GM19035 (cell line): Measurements from ENCODE around the gene PRR7.
"Not testable (repeated sequence)": the region's sequence is repeated elsewhere in the genome, so short reads cannot be mapped to it uniquely, and the experiment has no call there.

Experiments
- ATAC-seq: cut with Tn5 transposase; IDR thresholded peaks from one replicate; pipeline ENCODE4 v1.9.1; 2021; ENCODE audit not compliant: unreplicated experiment

Gene PRR7, protein sequence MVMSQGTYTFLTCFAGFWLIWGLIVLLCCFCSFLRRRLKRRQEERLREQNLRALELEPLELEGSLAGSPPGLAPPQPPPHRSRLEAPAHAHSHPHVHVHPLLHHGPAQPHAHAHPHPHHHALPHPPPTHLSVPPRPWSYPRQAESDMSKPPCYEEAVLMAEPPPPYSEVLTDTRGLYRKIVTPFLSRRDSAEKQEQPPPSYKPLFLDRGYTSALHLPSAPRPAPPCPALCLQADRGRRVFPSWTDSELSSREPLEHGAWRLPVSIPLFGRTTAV

DNA sequence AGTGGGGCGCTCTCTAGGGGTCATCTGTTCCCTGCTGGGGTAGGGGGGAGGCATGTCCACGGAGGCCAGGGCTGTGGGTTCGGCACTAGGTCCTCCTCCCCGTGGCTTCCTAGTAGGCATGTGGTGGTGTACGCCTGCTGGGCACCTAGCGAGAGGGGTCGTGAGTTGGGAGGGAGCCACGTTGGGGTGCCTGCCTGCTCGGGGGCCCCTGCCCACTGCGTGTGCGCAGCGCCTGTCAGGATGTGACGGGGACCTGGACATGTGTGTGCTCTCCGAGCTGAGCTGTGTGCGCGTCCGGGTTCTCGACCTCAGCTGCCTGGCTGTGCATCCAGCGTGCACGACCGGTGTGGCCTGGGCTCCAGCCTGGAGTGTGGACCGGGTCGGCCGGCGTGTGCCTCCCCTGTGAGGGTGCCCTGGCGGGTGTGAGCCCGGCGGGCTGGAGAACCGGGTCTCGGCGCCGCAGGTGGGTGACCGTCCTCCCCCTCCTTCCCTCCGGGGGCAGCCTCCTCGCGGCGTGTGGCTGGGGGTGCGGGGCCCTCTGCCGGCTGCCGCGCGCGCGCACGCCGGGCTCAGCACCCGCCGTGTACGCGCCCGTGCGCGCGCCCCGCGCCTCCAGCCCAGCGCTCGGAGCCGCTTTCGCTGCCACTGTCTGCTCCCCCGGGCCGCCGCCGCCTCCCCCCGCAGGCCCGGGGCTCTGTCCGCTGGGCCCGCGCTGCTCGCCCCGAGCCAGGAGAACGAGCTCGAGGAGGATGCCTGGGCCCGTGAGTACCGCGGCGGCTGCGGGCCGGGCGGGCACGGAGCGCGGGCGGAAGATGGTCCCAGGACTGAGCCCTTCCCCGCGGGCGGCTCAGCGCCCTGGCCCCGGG is at the start of gene PRR7:
Gene PRR7 (plus strand): TSS at position 615 of the 866 bp plus-strand sequence. CDS start 8,254 bp downstream, outside the sequence.
- peak; percentile 59 for ATAC-seq

DNA sequence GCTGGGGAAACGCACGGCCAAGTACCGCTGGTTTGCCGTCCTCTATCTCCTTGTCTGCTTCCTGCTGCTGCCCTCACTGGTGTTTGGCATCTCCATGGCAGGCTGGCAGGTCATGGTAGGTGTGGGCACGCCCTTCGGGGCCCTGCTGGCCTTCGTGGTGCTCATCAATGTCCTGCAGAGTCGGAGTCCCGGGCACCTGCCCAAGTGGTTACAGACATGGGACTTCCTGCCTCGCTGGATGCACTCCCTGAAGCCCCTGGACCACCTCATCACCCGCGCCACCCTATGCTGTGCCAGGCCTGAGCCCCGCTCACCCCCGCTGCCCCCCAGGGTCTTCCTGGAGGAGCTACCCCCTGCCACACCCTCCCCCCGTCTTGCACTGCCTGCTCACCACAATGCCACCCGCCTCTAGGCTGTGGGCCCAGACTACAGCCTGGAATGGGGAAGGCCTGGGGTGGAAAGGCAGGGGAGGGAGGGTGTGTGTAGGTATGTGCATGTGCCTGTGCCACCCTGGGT is 48.7 kb upstream of the PRR7 start:
- no peak for ATAC-seq

DNA sequence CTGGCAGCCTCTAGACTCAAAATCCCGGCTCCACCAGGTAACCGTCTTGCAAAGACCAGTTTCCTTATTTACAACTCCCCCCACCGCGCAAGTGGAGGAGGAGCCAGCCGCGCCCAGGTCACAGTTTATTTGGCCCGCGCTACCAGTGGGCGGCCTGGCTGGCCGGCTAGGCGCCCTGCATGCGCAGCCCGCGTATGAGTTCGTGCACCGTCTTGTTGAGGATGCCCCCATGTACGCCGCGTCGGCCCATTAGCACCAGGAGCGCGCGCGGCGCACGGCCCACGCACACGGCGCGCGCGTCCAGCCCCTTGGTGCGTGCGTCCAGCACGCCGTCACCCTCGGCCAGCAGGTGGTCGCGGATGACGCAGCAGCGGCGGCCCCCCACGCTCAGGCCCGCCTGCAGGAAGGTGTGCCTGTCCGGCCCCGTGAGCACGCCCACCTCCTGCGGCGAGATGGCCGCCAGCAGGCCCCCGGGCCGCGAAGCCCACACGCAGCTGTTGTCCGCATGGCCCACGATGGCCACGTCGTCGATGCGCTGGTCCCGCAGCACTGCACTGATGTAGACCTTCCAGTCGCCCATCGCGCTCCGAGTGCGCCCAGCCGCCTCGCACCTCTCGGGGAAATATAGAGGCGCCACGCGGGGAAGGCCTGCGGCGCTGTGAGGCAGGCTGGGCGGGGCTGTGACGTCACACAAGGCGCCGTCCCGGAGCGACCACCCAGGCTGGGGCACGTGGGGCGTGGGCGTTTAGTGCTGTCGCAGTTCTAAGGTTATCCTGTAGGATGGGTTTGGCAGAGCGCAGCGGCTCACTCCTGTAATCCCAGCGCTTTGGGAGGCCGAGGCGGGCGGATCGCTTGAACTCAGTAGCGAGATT is 46.4 kb upstream of the PRR7 start, which contains the start of gene PFN3:
Gene PFN3 (minus strand): TSS at position 665 of the 872 bp plus-strand sequence. CDS start 85 bp downstream, at position 580.
- ATAC-seq, result no peak

DNA sequence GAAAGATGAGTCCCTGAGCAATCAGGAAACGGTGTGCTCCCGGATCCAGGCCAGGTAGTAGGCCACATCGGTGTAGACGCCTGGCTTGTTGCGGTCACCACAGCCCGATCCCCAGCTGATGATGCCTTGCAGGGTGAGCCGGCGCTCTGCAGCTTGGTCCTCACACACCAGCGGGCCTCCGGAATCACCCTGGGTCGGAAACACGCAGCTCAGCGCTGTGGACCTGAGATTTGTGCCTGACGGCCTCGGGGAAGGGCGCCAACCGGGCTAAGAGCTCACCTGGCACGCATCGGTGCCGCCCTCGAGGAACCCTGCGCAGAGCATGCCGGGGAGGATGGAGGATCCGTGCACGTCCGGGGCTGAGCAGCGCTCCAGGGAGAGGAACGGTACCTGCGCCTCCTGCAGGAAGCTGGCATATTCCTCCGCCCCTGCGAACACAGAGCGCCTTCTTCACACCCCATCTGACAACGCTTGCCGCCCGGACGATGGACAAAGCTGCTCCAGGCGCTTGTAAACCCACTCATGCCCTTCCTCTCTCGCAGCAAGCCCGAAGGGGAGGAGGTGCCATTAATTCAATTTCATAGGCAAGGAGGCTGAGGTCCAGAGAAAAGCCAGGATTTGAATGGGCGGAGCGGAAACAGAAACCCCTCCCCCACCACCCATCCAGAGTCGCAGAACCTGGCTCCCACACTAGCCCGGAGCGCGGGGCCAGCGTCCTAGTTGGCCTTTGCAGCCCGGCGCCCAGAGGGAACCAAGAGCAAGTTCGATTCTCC is 44.2 kb upstream of the PRR7 start:
- no peak for ATAC-seq

DNA sequence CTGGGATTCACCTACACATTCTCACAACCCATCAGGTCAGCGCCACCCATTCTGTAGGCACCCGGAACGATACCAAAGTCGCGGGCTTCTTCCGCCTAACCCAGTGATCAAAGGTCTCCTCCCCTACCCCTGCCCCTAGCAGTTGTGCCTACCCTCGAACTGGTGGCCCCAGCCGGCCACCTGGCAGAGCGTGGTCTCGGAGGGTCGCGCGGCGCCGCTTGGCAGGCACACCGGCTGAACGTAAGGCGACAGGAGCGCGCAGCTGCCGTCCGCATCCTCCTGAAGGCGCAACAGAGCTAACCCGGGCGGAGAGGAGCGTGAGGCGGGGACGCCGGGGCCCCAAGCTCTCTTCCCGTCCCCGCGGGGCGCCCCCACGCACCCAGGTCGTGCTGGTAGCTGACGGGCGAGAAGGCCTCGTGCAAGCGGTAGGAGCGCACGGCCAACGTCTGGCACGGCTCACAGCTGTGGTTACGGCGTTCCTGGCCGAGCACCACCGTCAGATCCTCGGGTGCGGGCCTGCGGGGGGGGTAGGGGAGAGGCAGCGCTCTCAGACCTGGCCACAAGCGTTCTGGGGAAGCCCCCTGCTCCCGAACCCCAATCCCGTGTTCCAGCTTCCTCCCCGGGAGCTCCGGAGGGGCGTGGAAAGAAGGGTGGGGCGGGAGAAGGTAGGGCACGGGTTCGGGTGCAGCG is 43.4 kb upstream of the PRR7 start:
- peak; percentile 13 for ATAC-seq

DNA sequence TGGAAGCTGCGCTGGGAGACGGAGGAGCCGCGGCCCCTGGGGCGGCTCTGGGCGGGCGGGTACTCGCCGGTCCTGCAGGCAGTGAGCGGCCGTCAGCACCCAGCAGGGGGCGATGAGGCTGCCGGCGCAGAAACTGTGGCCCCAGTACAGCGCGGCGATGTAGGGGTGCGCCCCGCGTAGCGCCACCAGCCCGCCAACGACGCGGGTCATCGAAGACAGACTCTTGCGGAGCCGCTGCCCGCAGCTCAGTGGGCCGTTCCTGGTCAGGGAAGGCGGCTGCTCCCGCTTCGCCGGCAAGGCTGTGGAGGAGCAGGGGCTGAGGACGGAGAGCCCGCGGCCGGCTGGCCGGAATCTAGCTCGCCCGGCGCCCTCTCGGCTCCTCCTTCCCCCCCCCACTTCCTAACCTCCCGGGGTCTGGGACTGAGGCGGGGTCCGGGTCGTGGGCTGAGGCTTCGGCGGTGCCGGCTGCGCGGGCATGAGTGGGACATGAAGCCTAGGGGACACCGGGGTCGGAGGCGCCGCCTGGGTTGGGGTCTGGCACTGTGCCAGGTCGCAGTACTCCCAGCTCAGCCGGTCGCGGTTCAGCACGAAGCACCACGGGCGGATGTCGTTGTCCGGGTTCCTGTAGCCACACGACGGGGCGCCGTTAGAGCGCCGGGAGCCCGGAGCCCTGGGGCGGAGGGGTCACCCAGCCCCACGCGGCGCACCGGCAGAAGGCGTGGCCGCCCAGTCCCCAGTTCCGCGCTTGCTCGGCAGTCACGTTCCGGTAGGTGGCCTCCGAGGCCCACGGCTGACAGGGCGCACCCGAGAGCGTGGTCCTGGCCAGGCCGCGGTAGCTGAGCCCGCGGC is 42.6 kb upstream of the PRR7 start:
- peak; percentile 79 for ATAC-seq

DNA sequence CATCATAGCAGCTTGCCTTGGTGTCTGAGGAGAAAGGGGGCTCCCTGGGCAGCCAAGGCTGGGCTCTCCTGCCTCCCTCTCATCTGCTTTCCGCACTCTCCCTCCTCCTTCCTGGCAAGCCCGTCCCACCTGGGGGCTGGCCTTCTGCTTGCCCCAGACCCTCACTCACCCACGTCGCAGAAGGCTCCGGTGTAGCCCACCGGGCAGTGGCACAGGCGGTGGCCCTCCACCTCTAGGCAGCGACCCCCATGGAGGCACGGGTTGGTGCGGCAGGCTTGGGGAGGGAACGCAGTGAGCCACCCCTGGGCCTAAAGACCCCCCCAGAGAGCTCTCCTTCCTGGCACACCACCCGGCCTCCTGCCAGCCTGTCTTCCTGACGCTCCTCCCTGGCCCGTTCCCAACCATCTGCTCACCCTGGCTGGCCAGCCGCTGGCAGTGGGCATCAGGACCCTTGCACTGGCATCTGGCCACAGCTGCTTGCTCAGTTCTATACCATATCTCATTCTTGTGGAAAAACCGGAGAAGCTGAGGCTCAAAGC is 41.9 kb upstream of the PRR7 start:
- no peak for ATAC-seq

DNA sequence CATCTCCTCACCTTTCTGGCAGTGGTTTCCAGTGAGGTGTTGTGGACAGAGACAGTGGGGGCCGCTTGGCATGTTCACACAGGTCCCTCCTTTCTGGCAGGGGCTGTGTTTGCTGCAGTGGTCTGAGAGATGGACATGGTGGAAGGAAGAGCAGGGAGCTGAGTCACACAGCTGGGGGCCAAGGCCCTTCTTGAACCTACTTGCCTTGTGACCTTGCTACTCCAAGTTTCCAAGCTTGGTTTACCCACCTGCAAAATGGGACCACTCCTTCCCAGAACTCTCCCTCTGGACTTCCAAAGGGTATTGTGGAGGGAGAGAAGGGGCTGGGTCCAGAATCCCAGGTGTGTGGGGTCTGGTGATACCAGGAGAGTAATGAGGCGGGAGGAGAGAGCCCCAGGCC is 41.3 kb upstream of the PRR7 start:
- ATAC-seq, result no peak

DNA sequence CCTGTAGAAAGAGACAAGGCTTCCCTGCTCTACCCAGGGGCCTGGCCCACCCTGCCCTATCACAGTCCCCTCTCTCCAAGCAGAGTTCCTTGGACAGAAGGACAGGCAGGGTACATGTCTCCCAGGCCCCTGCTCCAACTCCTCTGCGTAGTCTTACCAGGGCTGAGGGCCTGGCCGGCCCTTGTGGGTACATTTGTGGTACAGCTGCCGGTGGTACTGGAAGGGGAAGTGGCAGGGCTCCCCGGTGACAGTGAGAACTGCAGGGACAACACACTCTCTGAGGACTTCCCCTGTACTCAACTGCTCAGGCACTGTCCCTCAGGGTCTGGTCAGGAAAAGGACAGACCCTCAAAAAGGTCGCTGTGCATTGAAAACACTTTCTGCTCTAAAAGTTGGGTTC is 40.8 kb upstream of the PRR7 start:
- ATAC-seq, result no peak

DNA sequence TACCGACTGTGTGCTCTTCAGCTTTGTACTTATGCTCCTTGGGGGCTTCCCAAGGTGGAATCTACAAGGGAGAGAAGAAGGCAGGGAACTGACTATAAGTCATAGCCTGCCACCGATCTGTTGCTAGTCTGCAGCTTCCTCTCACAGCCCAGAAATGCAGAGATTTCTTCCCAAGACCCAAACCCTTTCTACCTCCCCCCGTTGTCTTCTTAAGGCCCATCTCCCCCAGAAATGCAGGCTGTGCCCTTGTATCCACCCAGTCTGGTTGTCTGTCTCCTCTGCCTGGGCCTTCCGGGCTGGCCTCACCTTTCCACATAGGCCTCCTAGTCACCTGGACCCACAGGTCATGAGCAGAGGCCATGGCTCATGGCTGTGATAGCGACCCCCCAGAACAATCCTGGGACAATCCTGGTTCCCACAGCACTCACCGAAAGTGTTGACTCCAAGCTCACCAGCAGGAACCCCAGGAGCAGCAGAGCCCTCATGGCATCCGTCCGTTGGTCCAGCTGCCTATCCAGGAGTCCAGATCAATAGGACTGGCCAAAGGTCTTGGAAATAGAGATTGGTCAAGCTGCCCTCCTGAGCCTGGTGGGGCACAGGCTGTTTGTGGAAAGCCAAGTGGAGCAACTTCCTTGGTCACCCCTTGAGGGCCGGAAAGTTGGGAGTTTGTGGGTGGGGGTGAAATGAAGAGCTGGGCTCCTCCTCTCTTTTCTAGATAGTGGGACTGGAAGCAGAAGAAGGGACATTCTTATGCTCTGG is 37.4 kb upstream of the PRR7 start, which contains the start of gene F12:
Gene F12 (minus strand): TSS at position 522 of the 759 bp plus-strand sequence. CDS start 37 bp downstream, at position 485.
- no peak for ATAC-seq

DNA sequence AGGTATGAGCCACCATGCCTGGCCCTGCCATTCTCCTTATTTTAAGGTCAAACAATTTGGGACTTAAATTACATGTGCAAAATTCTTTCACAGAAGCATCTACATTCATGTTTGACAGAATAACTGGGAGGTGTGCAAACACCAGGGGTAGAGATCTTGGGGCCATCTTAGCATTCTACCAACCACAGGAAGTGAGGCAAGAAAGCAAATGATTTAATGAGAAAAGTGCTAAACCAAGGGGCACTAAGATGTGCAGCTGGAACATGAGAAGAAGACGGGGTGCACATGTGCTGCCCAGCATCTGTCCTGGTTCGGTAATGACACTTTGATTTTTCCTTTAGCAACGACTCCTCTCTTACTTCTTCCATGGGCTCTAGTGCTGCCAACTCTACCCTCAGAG is 36.0 kb upstream of the PRR7 start:
- ATAC-seq, result no peak

DNA sequence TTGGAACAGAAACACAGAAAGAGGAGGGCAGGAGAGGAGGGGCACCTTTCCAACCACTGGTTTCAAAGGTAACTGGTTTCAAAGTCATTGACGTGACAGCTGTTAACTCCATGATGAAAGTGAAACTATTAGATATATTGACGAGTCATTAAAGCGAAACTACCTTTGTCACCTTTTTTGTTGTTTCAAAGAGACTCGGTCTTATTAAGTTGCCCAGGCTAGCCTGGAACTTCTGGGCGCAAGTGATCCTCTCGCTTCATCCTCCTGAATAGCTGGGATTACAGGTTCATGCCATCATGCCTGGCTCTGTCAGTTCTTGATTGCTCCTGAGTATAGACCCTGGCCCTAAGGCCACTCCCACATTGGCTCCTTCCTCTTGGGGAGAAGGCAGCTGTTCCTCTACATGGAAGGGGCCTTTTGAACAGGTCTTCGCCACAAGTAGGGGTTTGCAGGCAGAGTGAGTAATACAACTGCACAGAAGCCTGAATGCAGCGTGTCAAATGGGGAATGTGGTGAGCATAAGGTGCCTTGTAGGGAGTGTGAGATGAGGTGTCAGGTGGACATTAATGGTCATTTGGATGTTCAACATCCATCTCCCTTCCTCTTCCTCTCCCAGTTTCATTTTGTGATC is 33.9 kb upstream of the PRR7 start:
- ATAC-seq, result peak; percentile 76

DNA sequence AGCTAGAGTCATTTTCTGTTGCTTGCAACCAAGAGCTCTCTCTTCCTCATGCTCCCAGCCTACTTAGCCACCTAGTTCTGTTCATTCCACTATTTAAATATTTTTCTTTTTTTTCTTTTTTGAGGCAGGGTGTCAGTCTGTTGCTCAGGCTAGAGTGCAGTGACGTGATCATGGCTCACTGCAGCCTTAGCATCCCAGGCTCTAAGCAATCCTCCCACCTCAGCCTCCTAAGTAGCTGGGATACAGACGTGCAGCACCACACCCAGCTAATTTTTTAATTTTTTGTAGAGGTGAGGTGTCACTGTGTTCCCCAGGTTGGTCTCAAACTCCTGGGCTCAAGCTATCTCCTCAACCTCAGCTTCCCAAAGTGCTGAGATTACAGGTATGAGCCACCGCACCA is 32.1 kb upstream of the PRR7 start:
- ATAC-seq, result no peak

DNA sequence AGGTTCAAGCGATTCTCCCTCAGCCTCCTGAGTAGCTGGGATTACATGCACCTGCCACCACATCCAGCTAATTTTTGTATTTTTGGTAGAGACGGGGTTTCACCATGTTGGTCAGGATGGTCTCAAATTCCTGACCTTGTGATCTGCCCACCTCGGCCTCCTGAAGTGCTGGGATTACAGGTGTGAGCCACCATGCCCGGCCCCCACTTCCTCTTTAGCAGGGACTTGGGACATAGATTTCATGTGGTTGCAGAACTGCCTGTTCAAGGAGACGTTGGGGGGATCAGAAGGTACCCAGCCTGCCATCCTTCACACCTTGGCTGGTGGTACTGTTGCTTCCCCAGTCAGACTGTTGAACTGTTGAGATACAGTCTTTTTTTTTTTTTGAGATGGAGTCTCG is 29.5 kb upstream of the PRR7 start:
- ATAC-seq, result not testable (repeated sequence)

DNA sequence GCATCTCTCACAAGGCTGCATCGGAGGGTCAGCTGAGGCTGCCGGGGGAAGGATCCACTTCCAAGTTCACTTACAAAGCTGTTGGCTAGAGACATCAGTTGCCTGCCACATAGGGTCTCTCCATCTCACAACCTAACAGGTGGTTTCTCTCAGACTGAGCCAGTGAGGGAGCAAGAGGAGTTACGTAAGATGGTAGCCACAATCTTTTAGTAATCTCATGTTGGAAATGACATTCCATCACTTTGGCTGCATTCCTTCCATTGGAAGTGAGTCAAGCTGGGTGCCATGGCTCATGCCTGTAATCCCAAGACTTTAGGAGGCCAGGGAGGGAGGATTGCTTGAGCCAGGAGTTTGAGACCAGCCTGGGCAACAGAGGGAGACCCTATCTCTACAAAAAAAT is 27.6 kb upstream of the PRR7 start:
- no peak for ATAC-seq

DNA sequence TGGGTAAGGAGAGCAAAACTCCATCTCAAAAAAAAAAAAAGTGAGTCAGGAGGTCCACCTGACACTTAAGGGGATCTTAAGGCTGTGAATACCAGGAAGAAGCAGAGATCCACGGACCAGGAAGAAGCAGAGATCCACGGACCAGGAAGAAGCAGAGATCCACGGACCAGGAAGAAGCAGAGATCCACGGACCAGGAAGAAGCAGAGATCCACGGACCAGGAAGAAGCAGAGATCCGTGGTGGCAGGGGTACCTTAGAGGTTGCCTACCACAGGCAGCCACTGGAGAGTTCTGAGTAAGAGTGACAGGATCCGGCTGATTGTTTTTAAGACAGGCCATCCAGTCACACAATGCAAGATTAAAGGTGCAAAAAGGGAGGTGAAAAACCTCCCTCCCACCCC is 26.1 kb upstream of the PRR7 start:
- ATAC-seq, result not testable (repeated sequence)
